ENCODE measurements around the gene SLC9A3.

DNA sequence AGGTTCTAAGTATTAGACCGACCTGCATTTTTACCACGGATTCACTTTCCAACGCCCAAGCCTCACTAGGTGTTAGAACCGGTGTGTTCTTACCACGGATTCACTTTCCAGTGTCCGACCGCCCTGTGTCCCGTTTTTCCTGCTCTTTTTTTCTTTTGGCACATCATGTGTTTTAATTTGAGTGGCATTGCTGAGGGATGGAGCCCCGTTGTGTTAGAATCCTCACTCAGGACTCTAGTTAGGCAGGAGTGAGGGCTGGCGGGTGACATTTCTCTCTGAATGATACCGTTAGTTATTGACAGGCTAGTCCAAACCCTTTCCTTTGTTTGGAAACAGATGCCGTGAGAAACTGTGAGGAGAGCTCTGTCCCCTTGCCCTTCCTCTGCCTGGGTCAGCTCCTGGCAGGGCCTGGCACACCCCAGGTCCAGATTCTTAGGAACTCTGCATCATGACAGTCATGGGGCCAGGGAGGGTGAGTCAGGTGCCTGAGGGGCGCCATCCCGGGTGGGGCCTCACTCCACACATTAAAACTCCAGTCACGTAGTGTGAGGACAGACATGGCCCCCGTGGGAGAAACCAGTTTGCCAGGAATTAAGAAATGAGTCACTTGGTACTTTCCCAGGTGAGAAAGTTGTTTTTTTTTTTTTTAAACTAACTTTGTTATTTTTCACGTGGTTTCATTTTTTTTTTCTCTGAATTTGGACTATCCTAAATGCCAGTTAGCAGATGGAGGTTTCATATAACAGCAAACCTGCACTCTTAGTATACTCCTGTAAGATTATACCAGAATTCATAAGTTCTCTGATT is 65.5 kb downstream of the SLC9A3 start:
- TF ChIP-seq, protein P1, sequence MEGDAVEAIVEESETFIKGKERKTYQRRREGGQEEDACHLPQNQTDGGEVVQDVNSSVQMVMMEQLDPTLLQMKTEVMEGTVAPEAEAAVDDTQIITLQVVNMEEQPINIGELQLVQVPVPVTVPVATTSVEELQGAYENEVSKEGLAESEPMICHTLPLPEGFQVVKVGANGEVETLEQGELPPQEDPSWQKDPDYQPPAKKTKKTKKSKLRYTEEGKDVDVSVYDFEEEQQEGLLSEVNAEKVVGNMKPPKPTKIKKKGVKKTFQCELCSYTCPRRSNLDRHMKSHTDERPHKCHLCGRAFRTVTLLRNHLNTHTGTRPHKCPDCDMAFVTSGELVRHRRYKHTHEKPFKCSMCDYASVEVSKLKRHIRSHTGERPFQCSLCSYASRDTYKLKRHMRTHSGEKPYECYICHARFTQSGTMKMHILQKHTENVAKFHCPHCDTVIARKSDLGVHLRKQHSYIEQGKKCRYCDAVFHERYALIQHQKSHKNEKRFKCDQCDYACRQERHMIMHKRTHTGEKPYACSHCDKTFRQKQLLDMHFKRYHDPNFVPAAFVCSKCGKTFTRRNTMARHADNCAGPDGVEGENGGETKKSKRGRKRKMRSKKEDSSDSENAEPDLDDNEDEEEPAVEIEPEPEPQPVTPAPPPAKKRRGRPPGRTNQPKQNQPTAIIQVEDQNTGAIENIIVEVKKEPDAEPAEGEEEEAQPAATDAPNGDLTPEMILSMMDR (IDR thresholded peaks at IDR 0.05) = no peak
- TF ChIP-seq, protein P2, sequence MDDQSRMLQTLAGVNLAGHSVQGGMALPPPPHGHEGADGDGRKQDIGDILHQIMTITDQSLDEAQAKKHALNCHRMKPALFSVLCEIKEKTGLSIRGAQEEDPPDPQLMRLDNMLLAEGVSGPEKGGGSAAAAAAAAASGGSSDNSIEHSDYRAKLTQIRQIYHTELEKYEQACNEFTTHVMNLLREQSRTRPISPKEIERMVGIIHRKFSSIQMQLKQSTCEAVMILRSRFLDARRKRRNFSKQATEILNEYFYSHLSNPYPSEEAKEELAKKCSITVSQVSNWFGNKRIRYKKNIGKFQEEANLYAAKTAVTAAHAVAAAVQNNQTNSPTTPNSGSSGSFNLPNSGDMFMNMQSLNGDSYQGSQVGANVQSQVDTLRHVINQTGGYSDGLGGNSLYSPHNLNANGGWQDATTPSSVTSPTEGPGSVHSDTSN (IDR thresholded peaks at IDR 0.05) = no peak
- TF ChIP-seq RFX5 (IDR thresholded peaks at IDR 0.05; ENCODE audit: low read length) = no peak
- TF ChIP-seq POLR2AphosphoS5 (IDR thresholded peaks at IDR 0.05; ENCODE audit: low read depth, low read length) = no peak
- TF ChIP-seq, protein P3, sequence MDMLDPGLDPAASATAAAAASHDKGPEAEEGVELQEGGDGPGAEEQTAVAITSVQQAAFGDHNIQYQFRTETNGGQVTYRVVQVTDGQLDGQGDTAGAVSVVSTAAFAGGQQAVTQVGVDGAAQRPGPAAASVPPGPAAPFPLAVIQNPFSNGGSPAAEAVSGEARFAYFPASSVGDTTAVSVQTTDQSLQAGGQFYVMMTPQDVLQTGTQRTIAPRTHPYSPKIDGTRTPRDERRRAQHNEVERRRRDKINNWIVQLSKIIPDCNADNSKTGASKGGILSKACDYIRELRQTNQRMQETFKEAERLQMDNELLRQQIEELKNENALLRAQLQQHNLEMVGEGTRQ (IDR thresholded peaks at IDR 0.05; ENCODE audit: borderline replicate concordance, low read depth, low read length) = no peak
- no peak for TF ChIP-seq FOXM1 (IDR thresholded peaks at IDR 0.05; ENCODE audit: low read depth)
- no peak for TF ChIP-seq RAD21 (IDR thresholded peaks at IDR 0.05; ENCODE audit: low read length)
- TF ChIP-seq, protein P4, sequence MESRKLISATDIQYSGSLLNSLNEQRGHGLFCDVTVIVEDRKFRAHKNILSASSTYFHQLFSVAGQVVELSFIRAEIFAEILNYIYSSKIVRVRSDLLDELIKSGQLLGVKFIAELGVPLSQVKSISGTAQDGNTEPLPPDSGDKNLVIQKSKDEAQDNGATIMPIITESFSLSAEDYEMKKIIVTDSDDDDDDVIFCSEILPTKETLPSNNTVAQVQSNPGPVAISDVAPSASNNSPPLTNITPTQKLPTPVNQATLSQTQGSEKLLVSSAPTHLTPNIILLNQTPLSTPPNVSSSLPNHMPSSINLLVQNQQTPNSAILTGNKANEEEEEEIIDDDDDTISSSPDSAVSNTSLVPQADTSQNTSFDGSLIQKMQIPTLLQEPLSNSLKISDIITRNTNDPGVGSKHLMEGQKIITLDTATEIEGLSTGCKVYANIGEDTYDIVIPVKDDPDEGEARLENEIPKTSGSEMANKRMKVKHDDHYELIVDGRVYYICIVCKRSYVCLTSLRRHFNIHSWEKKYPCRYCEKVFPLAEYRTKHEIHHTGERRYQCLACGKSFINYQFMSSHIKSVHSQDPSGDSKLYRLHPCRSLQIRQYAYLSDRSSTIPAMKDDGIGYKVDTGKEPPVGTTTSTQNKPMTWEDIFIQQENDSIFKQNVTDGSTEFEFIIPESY (IDR thresholded peaks at IDR 0.05; ENCODE audit: borderline replicate concordance, low read depth) = no peak
- TF ChIP-seq, protein P5, sequence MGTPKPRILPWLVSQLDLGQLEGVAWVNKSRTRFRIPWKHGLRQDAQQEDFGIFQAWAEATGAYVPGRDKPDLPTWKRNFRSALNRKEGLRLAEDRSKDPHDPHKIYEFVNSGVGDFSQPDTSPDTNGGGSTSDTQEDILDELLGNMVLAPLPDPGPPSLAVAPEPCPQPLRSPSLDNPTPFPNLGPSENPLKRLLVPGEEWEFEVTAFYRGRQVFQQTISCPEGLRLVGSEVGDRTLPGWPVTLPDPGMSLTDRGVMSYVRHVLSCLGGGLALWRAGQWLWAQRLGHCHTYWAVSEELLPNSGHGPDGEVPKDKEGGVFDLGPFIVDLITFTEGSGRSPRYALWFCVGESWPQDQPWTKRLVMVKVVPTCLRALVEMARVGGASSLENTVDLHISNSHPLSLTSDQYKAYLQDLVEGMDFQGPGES (IDR thresholded peaks at IDR 0.05; ENCODE audit: low read depth, low read length) = no peak
- no peak for TF ChIP-seq YY1 (IDR thresholded peaks at IDR 0.05; ENCODE audit: low read depth)
- TF ChIP-seq GABPA (IDR thresholded peaks at IDR 0.05; ENCODE audit: low read depth) = no peak
- TF ChIP-seq MEF2A (IDR thresholded peaks at IDR 0.05; ENCODE audit: borderline replicate concordance, low read depth) = no peak
- no peak for TF ChIP-seq TEAD4 (IDR thresholded peaks at IDR 0.05; ENCODE audit: borderline replicate concordance, insufficient read depth)
